Astrocyte (in vitro differentiated cells and primary cell): ENCODE data around the gene RAPGEF4.

Source experiments
- EZH2 ChIP-seq: IDR thresholded peaks from 2 replicates; pipeline ENCODE4 v1.6.1; 2012; ENCODE audit warnings: mild to moderate bottlenecking, low read length, inconsistent platforms; ENCODE audit not compliant: insufficient read depth
- TF ChIP-seq, protein P1 (sequence below): IDR thresholded peaks from 2 replicates; pipeline ENCODE4 v1.5.1; 2011; ENCODE audit warnings: low read depth, mild to moderate bottlenecking, inconsistent platforms, low read length, moderate library complexity; ENCODE audit not compliant: insufficient read depth

DNA sequence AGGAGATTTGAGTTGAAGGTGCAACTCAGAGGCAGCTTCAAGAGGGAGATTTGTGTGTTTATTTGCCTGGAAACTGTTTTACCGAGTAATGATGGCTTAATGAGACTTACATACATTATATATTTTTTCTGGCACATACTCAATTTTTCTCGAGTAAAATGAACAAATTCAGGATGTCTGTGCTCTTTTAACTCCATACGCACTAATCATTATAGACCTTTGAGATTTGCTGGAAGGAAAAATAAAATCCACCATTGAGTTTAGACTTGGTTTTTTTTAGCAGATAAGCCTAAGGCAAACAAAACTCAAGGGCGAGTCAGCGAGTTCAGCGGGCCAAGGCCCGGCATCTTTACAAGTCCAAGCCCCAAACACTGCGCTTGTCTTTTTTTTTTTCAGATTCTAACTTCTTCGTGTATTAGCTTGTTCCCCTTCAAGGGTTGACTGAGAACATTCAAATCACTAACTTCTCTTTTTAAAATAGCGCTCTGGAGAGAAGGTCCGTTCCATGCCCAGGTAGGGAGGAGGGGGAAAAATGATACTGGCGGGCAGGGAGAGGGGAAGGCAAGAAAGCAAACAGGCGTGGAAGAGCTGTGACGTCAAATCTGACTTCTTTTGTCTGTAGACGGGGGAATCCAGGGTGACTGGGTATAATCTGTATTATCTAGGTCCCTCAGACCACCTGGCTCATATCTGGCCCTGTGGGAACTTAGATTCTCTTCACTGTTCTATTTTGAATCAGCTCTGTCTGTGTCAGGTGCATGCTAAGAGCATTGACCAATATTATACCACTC lies 267.3 kb downstream of the RAPGEF4 start:
- TF ChIP-seq, protein P1, sequence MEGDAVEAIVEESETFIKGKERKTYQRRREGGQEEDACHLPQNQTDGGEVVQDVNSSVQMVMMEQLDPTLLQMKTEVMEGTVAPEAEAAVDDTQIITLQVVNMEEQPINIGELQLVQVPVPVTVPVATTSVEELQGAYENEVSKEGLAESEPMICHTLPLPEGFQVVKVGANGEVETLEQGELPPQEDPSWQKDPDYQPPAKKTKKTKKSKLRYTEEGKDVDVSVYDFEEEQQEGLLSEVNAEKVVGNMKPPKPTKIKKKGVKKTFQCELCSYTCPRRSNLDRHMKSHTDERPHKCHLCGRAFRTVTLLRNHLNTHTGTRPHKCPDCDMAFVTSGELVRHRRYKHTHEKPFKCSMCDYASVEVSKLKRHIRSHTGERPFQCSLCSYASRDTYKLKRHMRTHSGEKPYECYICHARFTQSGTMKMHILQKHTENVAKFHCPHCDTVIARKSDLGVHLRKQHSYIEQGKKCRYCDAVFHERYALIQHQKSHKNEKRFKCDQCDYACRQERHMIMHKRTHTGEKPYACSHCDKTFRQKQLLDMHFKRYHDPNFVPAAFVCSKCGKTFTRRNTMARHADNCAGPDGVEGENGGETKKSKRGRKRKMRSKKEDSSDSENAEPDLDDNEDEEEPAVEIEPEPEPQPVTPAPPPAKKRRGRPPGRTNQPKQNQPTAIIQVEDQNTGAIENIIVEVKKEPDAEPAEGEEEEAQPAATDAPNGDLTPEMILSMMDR = no peak
- no peak for TF ChIP-seq EZH2
